ENCODE measurements around the gene HAO2.
"Not testable (repeated sequence)": the region's sequence is repeated elsewhere in the genome, so short reads cannot be mapped to it uniquely, and the experiment has no call there.

The HAO2 gene
- 0 to 0.05 reads per million in 2 donors for total RNA-seq

DNA sequence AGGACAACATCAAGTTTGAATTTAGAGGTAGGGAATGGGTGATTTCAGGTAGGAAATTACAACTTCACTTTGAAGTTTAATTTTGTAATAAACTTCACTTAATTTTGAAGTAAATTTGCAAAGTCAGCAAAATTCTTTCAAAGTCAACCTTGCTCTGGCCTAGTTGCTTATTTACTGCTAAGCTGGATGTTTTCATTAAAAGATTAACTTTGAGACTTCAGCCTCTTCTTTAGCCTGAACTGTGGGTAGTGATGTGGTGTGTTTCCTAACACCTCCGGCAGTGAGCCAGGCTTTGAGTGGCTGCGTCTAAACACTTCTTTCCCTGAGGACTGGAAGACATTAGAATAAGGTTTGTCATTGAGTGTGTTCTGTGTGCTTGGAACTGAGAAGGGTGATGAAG is at the start of gene HAO2:
TSS of gene HAO2 (plus strand) at position 232 of the 400 bp plus-strand sequence. CDS start 12,301 bp downstream, outside the sequence.
- DNase-seq = no peak

DNA sequence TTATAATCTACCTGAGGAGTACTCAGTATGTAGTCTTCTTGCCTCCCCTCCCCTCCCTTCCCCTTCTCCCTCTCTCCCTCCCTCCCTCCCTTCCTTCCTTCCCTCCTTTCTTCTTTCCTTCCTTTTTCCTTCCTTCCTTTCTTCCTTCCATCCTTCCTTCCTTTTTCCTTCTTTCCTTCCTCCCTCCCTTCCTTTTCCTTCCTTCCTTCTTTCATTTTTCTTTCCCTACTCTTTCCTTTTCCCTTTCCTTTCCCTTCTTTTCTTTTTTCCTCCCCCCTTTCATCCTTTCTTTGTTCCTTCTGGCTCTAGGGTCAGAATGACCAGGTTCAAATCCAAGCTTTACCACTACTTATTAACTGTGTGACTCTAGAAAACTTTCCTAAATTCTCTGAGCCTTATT is 48.5 kb upstream of the HAO2 start:
- no peak for DNase-seq

DNA sequence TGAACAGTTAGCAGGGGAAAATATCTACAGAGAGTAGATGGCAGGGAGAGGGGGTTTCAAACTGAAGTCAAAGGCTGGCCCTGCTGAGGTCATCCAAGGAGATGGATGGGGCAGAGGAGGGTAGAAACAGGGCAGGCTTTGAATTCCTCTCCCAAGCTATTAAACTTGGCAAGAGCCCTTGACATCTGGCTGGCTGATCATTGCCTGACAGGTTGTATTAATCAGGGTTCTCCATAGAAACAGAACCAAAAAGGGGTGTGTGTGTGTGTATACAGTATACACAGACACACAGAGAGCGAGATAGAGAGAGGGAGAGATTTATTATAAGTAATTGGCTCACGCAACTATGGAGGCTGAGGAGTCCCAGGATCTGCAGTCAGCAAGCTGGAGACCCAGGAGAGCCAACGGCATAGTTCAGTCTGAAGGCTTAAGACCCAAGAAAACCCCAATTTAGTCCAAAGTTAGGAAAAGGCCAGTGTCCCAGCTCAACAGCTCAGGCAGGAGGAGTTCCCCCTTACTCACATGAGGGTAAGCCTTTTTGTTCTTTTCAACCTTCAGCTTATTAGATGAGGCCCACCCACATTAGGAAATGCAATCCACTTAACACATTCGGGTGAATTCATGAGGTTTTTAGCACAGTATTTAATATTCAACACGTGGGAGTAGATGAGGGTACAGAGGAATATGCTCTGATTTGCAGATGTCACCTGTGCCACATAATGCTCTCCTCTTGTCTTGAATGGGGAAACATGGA is 46.7 kb upstream of the HAO2 start:
- no peak for DNase-seq

DNA sequence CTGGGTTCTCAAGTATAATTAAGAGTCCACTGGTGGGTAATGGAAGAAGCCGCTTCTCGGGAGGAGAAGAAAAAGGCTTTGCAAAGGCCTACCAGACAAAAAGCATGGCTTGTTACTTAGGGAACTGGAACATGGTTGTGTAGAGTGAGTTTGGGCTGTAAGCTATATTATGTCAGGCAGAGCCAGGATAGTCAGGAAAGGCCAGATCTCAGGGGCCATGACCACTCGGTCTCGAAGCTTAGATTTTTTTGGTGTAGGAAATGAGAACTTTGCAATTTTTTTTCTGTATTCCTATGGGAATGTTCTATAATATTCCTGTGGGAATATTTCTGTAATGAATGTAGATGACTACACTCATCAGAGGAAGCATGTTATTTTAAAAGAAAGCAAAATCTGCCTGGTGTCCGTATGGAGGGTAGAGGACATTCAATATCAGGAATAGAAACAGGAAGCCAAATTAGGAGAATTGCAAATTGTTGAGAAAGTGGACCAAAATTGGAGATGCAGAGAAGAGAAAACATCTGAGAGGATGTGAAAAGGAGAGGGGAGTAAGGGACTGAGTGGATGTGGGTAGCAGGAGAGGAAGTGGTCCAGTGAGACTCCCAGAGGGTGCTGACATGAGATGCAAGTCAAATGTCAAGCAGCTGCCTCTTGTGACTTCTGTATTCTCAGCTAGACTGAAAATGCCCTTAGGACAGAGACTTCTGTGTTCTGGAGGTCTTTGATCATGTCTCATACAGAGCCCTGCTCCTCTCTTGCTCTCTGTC is 45.2 kb upstream of the HAO2 start:
- no peak for DNase-seq

DNA sequence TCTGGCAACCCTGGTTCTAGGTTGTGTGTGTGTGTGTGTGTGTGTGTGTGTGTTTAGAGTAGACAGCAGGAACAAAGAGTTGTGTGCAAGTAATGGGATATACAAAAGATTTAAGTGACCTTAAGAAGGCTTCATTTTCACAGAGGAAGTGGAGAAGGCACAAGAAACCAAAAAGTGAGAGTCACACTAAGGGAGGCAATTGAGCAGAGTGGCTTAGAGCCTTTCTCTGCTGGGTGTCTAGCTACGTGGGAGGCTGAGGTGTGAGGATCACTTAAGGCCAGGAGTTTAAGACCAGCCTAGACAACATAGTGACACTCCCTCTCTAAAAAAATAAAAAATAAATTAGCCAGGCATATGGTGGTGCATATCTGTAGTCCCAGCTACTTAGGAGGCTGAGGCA is 44.4 kb upstream of the HAO2 start:
- DNase-seq = no peak

DNA sequence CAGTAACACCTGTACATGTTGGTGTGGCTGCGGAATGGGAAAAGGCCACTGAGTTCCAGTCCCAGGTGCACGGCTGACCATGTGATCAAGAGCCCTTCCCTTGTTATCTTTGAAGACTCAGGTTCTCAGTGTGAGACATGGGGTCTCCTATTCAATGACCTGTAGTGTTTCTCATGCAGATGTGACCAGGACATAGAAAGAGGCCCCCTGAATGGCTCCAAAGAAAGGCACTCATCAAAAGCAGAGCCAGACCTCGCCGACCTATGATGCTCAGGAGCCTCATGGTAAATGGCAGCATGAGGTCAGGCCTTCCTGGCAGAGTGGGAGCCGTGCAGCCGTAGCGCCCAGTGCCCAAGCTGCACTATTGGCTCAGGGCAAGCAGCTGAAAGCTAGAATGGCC is 42.3 kb upstream of the HAO2 start:
- no peak for DNase-seq

DNA sequence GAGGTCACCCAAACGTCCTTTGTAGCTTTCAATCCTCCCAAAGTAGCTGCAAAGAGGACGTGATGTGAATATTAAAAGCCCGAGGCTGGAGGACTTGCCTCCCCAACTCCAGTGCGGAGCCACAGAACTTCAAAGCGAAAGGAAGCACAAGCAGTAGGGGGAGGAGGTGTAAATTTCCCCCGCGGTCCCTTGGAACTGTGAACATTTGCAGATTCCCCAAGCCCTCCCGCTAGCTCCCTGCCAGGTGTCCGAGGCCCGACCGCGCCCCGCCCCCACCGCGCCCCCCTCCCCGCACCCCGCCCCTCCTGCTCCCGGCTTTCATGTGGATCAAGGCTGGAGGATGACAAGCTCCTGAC is 41.5 kb upstream of the HAO2 start:
- DNase-seq = no peak

DNA sequence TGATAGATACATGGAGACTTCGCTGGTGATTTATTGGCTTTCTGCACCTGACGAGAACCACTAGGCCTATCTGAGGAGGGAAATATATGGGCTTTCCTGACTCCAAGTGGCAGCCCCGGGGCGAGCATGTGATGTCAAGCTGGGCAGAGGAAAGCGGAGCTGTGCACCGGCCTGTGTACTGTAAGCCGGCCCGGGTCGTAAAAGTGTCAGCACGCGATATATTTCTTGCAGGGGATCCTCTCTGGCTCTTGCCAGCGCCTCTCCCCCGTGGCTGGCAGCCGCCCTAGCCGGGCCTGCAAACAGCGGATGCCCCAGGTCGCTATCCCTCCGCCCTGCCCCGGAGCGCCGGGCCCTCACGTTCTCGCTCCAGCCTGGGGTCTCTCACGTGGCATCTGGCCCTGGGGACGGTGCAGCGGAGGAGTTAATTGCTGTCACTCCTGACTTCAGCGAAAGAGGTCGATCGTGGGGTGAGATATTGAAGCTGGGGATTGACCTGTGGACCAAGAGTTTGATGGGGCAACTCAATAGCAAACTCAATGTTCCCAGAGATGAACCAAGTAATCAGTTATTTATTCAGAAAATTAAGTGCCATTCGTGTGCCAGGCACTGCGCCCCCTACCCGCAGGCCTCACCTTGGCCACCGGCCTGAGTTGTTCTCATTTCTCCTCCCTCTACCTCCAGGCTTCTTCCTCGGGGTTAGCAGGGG is 41.0 kb upstream of the HAO2 start:
- no peak for DNase-seq

DNA sequence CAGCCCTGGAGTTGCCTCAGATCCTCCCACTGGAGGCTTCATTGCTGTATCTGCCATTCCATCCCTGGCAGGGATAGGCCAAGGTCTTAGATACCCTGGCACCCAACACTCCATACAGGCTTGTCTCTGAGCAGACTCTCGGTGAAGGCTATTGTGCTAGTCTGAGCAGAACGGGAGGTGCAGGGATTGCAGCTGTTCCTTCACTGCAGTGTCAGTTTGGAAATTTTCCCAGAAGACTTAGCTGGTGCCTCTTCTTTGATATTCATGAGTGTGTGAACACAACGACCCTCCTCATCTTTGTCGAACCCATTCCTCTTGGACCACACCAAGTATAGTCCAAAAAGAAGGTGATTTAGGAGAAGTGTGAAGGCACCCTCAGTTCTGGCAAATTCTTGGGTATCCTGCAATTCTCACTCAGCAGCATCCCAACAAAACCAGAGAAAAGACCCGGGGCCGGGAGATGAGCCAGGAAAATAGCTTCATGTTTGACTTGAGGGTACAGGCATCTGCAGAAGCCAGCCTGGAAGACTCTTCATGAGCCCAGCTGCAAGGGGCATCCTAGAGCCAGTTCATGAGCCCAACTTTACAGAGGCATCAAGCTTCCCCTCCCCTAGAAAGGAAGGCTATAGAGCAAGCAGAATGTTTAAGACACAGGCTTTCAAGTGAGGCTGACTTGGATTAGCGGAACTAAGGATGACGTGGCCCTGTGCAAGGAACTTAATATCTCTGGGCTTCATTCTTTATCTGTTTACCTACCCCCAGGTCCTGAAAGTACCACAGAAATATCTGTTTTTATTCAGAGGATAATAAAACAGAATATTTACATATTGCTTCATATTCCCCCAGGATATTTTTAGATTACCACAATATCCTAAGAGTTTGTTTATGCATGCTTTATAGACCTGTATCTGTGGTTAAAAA is 38.8 kb upstream of the HAO2 start:
- DNase-seq = no peak

DNA sequence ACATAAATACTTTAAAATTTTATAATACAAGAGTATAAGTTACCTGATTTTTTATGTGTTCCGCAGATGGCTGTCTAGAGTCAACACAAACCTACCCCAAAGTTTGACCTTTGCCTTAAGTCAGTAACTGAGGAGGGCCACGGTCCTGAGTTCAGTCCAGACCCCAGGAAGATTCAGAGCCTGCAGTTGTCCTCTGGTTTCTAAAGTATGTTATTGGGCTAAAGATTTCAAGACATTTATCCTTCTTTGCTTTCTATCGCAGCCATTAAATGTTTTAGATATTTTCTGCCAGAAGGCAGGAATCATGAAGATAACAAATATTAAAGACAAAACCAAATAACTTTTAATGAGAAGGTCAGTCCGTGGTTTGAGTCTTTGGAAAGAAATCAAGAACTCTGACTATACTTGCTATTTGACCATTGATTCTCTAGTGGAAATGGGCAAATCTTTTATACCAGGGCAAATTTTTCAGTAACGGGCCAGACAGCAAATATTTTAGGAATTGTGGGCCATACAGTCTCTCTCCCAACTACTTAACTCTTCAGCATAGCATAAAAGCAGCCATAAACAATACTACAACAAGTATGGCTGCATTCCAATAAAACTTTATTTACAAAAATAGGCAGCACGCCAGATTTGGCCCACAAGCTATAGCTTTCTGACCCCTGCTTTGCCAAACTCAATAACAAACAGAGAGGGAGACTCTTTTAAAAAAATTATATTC is 38.0 kb upstream of the HAO2 start:
- no peak for DNase-seq

DNA sequence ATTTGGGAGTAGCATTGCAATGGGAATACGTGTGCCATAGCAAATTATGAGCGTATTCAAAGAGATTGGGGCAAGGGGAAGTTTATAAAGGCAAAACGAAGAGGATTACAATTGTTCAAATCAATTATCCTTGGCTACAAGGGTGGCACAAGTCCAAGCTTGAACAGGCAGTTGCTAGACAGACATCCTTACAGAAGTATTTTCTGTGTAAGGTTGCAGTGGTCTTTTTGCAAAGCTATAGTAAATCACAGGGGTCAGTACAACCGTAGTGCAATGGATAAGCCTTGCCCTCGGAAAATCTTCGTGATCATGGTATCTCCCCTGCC is 37.4 kb upstream of the HAO2 start:
- DNase-seq = no peak

DNA sequence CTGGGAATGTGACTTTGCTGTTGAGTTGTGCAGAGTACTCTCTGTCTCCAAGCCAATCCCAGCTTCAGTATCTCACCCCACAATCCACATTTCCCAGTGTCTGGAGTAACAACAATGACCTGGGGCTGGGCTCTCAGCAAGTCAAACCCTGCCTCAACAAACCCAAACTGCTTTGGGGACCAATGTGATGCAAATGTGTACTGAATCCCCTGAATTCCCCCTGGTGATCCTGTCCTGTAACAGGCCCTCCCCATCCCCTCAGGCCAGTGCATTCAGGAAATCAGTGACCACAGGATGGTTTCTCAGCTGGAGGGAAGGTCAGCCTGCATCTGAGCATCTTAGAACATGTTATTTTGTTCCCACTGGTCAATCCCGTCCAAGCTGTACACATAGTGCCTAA is 36.7 kb upstream of the HAO2 start:
- no peak for DNase-seq

DNA sequence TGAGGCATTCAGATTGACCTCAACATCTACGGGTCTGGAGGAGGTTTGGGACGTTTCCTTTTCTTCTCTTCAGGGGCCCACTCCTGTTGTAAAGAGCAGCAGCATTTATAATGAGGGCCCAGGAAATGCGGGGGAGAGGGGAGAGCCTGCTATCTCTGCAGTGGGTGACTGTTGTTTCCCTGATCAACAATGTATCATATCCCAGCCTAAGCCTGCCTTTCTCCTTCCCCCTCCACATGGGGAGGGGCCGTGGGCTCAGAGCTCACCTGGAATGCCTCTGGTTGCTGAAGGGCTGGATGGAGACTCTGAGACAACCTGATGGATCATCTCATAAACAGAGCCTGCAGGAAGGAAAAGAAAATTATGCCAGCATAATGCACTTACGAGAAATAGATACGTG is 36.0 kb upstream of the HAO2 start:
- no peak for DNase-seq

DNA sequence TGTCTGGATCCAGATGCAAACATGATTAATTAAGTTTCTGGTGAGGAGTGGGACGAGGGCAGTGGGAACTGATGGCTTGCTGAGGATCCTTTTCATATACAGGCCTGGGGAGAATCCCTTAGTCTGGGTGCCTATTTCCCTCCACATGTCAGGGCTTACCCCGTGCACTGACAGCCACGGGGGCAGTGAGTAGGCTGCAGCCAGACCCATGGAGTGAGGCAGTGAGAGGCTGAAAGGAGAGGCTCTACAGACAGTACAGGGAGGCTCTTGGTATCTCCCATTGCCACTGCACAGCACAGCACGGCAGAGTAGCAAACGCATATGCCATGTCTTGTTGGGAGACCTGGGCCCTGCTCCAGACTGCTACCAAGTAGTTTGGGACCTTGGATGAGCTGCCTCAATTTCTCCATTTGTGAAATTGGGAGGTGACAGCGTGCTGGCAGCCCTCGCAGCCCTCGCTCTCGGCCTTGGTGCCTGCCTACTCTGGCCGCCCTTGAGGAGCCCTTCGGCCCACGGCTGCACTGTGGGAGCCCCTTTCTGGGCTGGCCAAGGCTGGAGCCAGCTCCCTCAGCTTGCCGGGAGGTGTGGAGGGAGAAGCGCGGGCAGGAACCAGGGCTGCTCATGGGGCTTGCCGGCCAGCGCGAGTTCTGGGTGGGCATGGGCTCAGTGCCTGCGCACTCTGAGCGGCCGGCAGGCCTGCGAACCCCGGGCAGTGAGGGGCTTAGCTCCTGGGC is 35.3 kb upstream of the HAO2 start:
- DNase-seq = no peak

DNA sequence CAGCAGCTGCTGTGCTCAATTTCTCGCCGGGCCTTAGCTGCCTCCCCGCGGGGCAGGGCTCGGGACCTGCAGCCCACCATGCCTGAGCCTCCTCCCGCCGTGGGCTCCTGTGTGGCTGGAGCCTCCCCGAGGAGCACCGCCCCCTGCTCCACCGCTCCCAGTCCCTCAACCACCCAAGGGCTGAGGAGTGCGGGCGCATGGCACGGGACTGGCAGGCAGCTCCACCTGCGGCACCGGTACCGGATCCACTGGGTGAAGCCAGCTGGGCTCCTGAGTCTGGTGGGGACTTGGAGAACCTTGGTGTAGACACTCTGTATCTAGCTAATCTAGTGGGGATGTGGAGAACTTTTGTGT is 34.7 kb upstream of the HAO2 start:
- not testable (repeated sequence) for DNase-seq

DNA sequence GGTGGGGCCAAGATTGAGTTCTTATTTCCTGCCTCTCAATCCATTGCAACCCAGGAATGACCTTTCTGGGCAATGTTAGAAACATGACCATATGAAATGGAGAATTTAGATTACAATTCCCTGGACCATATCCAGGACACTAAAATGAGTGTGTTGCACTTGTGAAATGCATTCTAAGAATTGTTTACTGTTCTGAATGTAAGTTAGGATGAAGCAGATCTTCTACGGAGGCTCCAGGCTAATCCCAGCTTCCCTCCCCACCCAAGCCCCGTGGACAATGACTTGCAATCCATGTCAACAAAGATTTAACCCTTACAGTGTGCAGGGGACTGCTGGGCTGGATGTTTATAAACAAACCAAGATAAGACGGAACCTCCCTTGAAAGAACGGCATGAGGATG is 31.7 kb upstream of the HAO2 start:
- no peak for DNase-seq

DNA sequence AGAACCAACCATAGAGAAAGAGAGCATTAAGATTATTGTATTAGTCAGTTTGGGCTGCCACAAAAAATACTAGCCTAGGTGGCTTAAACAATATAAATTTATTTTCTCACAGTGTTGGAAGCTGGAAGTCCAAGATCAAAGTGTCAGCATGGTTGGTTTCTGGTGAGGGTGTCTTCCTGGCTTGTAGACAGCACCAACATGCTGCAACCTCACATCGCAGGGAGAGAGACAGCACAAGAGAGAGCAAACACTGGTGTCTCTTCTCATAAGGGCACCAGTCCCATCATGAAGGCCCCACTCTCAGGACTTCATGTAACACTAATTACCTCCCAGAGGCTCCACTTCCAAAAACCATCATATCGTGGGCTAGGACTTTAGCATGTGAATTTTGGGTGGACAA is 30.6 kb upstream of the HAO2 start:
- no peak for DNase-seq

DNA sequence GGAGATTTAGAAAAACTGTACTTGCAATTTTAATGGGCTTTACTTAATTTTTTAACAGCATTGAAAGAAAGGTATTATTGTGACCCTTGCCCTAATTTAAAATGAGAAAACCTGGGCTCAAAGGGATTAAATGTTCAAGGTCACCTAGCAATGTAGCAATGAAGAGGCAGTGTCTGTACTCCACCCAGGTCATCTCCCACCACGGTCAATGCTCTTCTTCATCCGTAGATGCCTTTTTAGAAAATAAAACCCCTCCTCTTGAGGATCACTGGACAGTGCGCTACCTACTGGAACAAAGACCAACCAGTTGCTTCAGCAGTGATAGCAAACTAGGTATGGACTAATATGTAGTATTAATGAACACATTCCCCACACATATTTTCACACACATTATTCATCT is 29.8 kb upstream of the HAO2 start:
- DNase-seq = no peak

DNA sequence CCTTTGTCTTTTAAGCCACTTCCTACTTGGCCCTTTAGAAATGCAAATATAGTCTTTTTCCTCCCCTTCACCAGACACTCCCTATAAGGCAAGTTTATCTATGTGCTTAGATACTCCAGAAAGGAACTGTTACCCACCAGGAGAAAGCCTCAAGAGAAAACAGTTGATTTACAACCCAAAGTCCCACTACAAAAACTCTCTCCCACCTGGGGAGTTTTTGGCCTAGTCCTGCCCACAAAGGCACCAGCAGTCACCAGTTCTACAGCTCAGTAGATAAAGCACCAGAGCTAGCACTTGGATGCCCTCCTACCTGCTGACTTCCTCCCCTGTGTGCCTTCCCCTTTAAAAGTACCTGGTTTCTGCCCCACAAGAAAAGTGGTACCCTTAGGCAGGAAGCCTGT is 27.7 kb upstream of the HAO2 start:
- no peak for DNase-seq

DNA sequence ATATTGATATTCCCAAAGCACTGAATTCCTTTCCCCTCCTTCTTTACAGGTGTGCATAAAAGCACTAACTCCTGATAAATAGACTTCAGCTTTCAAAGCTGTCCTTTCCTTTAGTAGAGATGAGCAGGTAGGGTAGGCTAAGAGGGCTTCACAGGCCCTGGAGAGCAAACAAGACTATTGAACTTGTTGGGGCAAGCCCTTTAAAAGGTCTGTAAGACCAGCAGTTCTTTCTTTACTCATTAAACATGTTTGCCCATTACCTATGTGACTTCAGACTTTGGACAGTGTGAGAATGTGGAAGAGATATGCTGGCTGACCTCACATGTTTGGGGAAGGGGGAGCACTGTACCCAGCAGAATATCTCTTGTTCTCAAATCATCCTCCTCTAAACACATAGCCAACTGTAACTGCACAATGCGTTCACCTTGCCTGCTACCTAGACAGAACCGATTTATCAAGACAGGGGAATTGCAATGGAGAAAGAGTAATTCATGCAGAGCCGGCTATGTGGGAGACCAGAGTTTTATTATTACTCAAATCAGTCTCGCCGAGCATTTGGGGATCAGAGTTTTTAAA is 27.1 kb upstream of the HAO2 start:
- DNase-seq = no peak

DNA sequence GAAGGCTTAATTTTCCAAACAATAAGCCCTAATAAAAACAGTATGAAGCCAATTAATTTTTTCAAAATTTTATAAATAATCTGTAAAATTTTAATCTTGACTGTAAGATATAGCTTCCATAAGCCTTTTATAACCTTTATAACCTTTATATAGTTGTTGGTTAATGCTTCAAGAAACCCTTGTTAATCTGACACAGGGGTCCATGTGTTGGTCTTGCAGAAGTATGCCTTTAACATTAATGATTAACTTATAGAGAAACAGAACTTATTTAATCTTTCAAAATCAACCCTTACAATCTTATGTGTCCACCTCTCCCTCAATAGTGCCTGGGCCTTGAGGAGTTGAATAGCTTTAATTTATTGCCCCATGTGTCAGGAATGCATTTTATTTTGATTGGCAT is 23.2 kb upstream of the HAO2 start:
- DNase-seq = no peak
